Left cardiac atrium (tissue), 4 donors: Measurements from ENCODE around the gene ANKHD1. TPM values are rescaled to one million over a fixed set of nuclear protein-coding genes. Genes with fewer than 3 reads are reported as not detected.

Experiments used
- ATAC-seq, 2 donors: fragments of 200-7000 bp; cut with Tn5 transposase; one replicate each; pipeline ENCODE4 v1.9.1; 2020; ENCODE audit warnings: mild to moderate bottlenecking in 2 of 2, moderate library complexity in 2 of 2
- DNase-seq: peaks from one replicate; pipeline ENCODE4 v3.0.0-alpha.2; 2020
- intact Hi-C, 2 donors: fragments of 100-400 bp; cut with DNase I; formaldehyde crosslinking; loops; one replicate each; pipeline versions ENCODE4 v1.14.1 to v1.15.1; 2022 to 2023
- total RNA-seq, 2 donors: library from RNA; stranded (reverse); fragmentation: NEBNext Ultra II Directional; extraction: Animal tissue kit (Norgen Biotek cat#: 25700); gene quantifications; one replicate each; pipeline ENCODE4 v1.2.1, GENCODE V29; 2021
- donor health status: DM: no; HTN: yes; CAD: no.
- donor health status: DM: no; HTN: yes; CAD: no; lungs with severe emphysema.
- donor health status: DM: yes; HTN: yes; CAD: no.
- donor health status: Dilated cardiomyopathy.

Gene ANKHD1
- total RNA-seq, 2 donors from 2014 or later, result 50.1 to 67.5 TPM

GRCh38 chr5:140497897-140498296, 96.3 kb downstream of the ANKHD1 start:
- ATAC-seq, result no peak
- no peak for DNase-seq
- intact Hi-C loops, result no loop called here

GRCh38 chr5:140498591-140498990, 97.0 kb downstream of the ANKHD1 start:
- intact Hi-C loops, result no loop called here
- ATAC-seq (no peak), DNase-seq (no peak)

GRCh38 chr5:140502834-140503233, 101.2 kb downstream of the ANKHD1 start:
- no peak for ATAC-seq
- intact Hi-C loops, result no loop called here
- DNase-seq, result no peak

GRCh38 chr5:140509898-140510297, 108.3 kb downstream of the ANKHD1 start:
- ATAC-seq (no peak), DNase-seq (no peak)
- intact Hi-C loops, result no loop called here

- intact Hi-C loops, result no loop called here
- DNase-seq (no peak), ATAC-seq (no peak)
Observed at GRCh38 chr5:140513124-140513523, 111.5 kb downstream of the ANKHD1 start.

GRCh38 chr5:140524003-140524402, 122.4 kb downstream of the ANKHD1 start:
- ATAC-seq (no peak), DNase-seq (no peak)
- intact Hi-C loops, result no loop called here

- intact Hi-C loops, result no loop called here
- DNase-seq, result no peak
- ATAC-seq, result no peak
Observed at GRCh38 chr5:140540227-140540626, 138.6 kb downstream of the ANKHD1 start.

GRCh38 chr5:140542972-140543371, 141.3 kb downstream of the ANKHD1 start:
- intact Hi-C loops, result no loop called here
- DNase-seq (no peak), ATAC-seq (no peak)

- no peak for ATAC-seq
- no peak for DNase-seq
- intact Hi-C loops, result loop anchor here in 1 of 2 donors (5.0 kb wide), 1 partner anchor 97 kb away; no protein-coding TSS in a partner anchor
Observed at GRCh38 chr5:140544986-140545385, 143.4 kb downstream of the ANKHD1 start.

GRCh38 chr5:140545606-140546005, 144.0 kb downstream of the ANKHD1 start:
- intact Hi-C loops, result loop anchor here in 1 of 2 donors (5.0 kb wide), 1 partner anchor 97 kb away; no protein-coding TSS in a partner anchor
- no peak for DNase-seq

GRCh38 chr5:140546851-140547507, 145.3 kb downstream of the ANKHD1 start:
- intact Hi-C loops, result loop anchor here in 1 of 2 donors (1.0 to 5.0 kb wide), 2 partner anchors 95 to 117 kb away; partner anchors contain the start of gene WDR55
- DNase-seq, result no peak
- peak in 1 of 2 donors; percentile 1 for ATAC-seq

More at GRCh38 chr5:140545606-140546005, 144.0 kb downstream of the ANKHD1 start:
- no peak for ATAC-seq

GRCh38 chr5:140547508-140548299, 146.1 kb downstream of the ANKHD1 start, which contains the start of gene EIF4EBP3:
EIF4EBP3 (plus strand) TSS chr5:140547662; CDS start chr5:140547738, 76 bp downstream.
- ATAC-seq, result peak; percentile 96 to 97
- peak; percentile 98 for DNase-seq
- intact Hi-C loops, result loop anchor here in 1 of 2 donors (1.0 to 5.0 kb wide), 2 partner anchors 95 to 117 kb away; partner anchors contain the start of gene WDR55

- intact Hi-C loops, result loop anchor here in 1 of 2 donors (5.0 kb wide), 1 partner anchor 94 kb away; no protein-coding TSS in a partner anchor
- DNase-seq, result no peak
- no peak for ATAC-seq
Observed at GRCh38 chr5:140548300-140548688, 146.7 kb downstream of the ANKHD1 start.

GRCh38 chr5:140548791-140549190, 147.2 kb downstream of the ANKHD1 start:
- DNase-seq (no peak), ATAC-seq (no peak)
- intact Hi-C loops, result loop anchor here in 1 of 2 donors (5.0 kb wide), 1 partner anchor 94 kb away; no protein-coding TSS in a partner anchor

GRCh38 chr5:140549237-140550144, 147.9 kb downstream of the ANKHD1 start:
- intact Hi-C loops, result loop anchor here in 1 of 2 donors (5.0 kb wide), 1 partner anchor 93 kb away; no protein-coding TSS in a partner anchor
- DNase-seq (peak; percentile 62), ATAC-seq (peak in 1 of 2 donors; percentile 5)

GRCh38 chr5:140550147-140551079, 148.8 kb downstream of the ANKHD1 start:
- ATAC-seq (no peak), DNase-seq (no peak)
- intact Hi-C loops, result no loop called here

- intact Hi-C loops, result no loop called here
- DNase-seq, result no peak
- no peak for ATAC-seq
Observed at GRCh38 chr5:140551872-140552271, 150.2 kb downstream of the ANKHD1 start.

GRCh38 chr5:140553657-140554056, 152.0 kb downstream of the ANKHD1 start:
- intact Hi-C loops, result no loop called here
- no peak for ATAC-seq
- DNase-seq, result no peak
